ENCODE results near the gene RPP40.

Gene RPP40

DNA sequence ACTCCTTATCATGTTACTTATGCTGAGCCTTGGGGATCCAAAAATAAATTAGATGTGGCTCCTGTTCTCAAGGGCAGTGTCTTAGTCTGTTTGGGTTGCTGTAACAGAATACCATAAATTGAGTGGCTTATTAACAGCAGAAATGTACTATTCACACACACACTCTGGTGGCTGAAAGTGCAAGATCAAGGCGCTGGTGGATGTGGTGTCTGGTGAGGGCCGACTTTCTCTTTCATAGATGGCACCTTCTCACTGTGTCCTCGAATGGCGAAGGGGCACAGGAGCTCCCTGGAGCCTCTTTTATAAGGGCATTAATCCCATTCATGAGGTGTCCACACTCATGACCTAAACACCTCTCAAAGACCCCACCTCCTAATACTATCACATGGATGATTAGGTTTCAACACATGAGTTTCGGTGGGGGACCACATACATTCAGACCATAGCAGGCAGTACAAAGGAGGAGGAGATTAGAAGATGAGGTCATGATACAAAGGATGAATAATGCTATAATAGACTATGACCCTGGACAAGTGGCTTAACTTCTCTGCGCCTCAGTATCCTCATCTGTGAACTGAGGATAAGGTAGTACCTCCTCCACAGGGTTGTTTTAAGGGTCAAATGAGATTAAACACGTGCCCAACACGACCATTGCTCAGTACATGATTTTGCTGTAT lies 34.1 kb downstream of the RPP40 start:
- no peak for DNase-seq (ENCODE audit: low spot score)

GRCh38 chr6:4967301-4968030 lies 36.4 kb downstream of the RPP40 start:
- no peak for DNase-seq (ENCODE audit: low spot score)

DNA sequence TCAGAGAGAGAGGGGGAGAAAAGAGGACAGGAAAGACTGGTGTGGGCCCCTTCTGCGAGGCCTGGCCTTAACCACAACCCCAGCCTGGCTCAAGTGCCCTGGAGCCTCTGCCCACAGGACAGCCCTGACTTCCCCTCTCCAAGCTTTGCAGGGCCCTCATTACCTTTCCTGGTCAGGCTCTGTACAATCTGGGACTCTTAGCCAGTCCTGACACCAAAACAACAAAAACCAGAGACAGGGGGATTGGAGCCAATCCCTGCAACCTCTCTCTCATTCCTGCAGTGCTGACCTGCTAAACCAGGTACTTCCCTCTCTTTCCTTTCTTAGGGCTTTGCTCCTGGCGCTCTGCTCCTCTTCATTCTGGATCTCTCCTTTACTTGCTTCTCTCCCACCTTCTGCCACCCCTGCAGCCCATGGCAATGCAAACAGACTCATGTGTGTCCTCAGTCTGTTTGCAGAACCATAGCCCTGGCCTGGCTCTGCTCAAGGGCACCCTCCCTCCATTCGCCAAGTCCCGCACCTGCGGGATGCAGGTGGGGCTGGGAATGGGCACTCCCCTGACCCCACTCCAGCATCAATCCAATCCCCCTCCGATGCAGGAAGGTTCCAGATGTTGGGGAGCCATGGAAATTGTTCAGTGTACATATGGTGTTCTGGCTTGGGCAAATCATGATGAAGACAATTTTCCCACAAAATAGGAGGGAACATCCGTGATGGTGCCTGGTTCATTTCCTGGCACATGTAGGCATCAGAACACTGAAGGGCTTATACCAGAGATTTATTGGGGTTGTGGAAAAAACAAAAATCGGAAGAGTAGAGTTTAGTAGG lies 38.1 kb downstream of the RPP40 start:
- no peak for DNase-seq (ENCODE audit: low spot score)

DNA sequence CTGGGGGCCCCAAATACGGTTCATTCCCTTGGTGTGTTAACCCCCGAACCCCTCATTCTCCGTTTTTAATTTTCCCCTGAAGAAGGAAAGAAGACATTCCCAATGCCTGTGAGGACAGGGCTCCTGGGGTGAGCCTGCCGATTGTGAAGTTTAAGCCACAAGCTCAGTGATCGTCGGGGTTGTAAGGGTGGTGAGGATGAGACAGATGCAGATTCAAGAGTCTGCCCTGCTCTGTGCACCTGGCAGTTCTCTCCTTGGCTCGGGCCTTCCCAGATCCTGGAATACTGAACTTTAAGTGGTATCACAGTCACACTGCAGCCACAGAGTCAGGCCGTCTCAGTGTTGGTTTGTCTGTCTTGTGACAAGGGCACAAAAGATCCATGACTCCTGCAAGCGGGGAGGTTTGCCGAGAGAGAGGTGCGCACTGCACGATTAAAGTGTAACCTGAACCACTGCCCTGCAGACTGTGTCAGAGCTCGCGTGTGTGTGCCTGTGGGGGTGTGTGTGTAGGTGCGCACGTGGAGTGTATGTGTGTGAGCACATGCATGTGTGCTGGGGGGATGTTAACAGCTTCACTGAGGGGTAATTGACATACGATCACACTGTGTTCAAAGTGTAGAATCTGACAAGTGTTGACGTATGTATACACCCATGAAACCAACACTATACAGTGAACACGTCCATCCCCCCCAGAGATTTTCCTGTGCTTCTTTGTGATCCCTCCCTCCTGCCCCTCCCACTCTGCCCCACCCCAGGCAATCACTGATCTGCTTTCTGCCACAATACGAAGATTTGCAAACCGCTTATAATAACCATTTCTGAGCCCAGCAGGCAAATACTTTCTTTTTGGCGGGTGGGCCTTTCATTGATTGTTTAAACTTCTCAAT lies 38.9 kb downstream of the RPP40 start:
- DNase-seq (ENCODE audit: low spot score) = no peak

GRCh38 chr6:4962905-4963304 lies 40.9 kb downstream of the RPP40 start:
- DNase-seq (ENCODE audit: low spot score) = no peak

GRCh38 chr6:4961322-4962168 lies 42.3 kb downstream of the RPP40 start:
- no peak for DNase-seq (ENCODE audit: low spot score)

GRCh38 chr6:4958624-4959023 lies 45.2 kb downstream of the RPP40 start:
- no peak for DNase-seq (ENCODE audit: low spot score)

DNA sequence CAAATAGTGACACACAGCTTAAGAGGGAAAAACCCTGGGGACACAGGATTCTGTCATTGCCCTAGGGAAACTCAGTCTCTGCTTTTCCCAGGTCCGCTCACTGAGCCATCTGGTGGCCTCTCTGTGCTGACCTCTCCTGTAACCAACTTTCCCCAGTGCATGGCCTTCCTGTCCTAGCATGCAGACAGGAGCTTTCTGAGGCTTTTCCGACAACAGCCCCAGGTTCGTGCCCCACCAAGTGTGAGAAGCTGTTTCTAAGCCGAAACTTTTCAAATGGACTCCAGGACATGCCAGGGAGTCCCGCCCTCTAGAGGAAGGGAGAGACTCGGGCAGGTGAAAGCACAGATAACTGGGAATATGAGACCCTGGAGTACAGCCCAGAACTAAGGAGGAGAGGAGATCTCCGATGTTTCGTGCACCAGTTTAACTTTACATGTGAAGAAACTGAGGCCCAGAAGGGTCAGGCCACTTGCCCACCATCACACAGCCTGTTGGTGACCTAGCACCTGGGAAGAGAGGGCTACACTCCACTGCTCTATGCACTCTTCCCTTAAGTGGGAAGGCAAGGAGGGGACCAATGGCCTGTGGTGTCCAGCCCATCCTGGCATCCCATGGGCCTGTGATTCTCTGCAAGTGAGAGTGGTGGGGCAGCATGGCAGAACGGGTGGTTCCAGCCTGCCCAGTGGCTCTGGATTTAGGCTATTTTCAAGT lies 46.2 kb downstream of the RPP40 start:
- DNase-seq (ENCODE audit: low spot score) = peak; percentile 14

- DNase-seq (ENCODE audit: low spot score) = no peak
These were observed 47.2 kb downstream of the RPP40 start for GRCh38 chr6:4956625-4957024.

- no peak for DNase-seq (ENCODE audit: low spot score)
These were observed 50.4 kb downstream of the RPP40 start for GRCh38 chr6:4953440-4953839.

- DNase-seq (ENCODE audit: low spot score) = no peak
These were observed 52.9 kb downstream of the RPP40 start for GRCh38 chr6:4950836-4951533.

DNA sequence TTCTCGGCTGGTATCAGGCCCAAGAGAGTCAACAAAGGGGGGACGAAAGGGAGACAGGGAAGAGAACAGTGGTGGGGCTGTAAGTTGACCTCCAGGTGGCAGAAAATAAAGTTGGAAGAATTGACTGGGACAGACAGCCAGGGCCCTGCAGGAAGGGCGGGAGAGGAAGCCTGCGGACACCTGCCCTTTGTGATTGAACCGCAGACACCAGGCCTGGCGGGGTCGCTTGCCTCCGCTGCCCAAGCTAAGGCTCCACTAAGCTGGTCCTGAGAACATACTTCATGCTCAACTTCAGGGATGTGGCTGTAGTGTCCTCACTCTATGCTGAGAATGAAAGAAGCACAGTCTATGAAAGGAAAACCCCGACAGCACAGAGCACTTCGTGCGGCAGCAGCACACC lies 53.8 kb downstream of the RPP40 start:
- no peak for DNase-seq (ENCODE audit: low spot score)

DNA sequence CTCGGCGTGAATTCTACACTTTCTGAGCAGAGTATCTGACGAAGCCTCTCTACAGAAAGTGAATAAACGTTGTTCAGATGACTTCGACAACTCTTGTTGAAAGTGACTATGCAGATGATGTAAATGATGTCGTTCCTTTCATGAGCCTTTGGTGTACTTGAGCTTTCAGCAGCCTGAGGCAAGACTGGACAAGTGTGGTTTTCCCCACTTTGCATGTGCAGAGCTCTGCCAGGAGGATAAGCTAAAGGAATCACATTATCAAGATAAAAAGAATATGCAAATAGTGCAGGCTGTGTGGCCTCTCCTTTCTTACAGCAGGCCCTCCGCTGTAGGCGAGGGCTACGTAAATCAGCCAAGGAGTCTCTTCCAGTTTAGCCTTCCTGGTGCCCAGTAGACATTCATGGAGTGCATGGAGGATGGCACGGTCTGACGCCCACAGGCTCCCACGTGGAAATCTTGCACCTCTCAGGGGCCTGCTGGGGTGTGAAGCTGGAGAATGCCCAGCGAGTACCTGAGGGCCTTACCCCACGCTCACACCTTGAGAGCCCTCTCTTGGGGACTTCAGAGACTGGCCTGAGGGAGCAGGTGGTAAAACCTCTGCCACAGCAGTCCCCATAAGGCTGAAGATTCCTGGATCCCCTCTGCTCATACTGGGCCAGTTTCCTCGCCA lies 54.9 kb downstream of the RPP40 start:
- no peak for DNase-seq (ENCODE audit: low spot score)

GRCh38 chr6:4947716-4948115 lies 56.1 kb downstream of the RPP40 start:
- no peak for DNase-seq (ENCODE audit: low spot score)

- no peak for DNase-seq (ENCODE audit: low spot score)
These were observed 57.3 kb downstream of the RPP40 start for GRCh38 chr6:4946521-4946920.
